LNCaP clone FGC (cell line): ENCODE measurements around the gene FUBP1.
A peak's percentile ranks its signal among the peaks of the same experiment; 100 is the strongest.

Experiments used
- DNase-seq: peaks from one replicate; pipeline ENCODE4 v3.0.0-alpha.2; 2011; ENCODE audit warnings: low read depth
- H3K4me3 ChIP-seq: 2 replicates; pipeline ENCODE4 v1.5.1; 2011; ENCODE audit warnings: mild to moderate bottlenecking, low read depth, low read length, control low read depth
- CTCF ChIP-seq: IDR thresholded peaks from 2 replicates; pipeline ENCODE4 v1.5.1; 2012; ENCODE audit warnings: mild to moderate bottlenecking; ENCODE audit not compliant: control insufficient read depth, insufficient read depth; ENCODE audit errors: extremely low read depth

Gene FUBP1

DNA sequence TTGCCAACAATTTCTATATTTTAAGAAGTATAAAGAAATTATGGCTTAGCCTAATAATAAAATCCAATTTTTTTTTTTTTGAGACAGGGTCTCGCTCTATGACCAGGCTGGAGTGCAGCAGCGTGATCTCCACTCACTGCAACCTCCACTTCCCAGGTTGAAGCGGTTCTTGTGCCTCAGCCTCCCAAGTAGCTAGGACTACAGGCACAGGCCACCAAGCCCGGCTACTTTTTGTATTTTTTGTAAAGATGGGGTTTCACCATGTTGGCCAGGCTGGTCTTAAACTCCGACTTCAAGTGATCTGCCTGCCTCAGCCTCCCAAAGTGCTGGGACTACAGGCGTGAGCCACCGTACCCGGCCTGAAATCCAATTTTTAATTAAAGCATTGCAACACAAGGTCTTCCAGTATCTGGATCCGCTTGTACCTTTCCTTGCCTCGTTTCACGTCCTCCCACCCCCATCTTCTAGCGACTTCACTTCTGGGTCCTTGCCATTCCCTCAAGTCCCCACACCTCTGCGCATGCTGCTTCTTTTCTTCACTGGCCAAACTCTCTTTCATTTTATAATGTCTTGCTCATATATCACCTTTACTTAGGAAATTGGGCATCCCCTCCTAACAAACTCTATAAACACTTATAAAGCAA lies 2.3 kb downstream of the FUBP1 start:
- DNase-seq, result no peak
- H3K4me3 ChIP-seq, result peak overlapping the region; percentile 82
- TF ChIP-seq CTCF, result no peak

- H3K4me3 ChIP-seq, result no peak overlapping the region; the same call in 1 of the 2 replicates
- no peak for DNase-seq
- TF ChIP-seq CTCF, result no peak
These were observed 3.0 kb downstream of the FUBP1 start for GRCh38 chr1:77975907-77976306.

- no peak for DNase-seq
- no peak for TF ChIP-seq CTCF
- no peak overlapping the region for H3K4me3 ChIP-seq
These were observed 3.5 kb downstream of the FUBP1 start for GRCh38 chr1:77975386-77975785.

DNA sequence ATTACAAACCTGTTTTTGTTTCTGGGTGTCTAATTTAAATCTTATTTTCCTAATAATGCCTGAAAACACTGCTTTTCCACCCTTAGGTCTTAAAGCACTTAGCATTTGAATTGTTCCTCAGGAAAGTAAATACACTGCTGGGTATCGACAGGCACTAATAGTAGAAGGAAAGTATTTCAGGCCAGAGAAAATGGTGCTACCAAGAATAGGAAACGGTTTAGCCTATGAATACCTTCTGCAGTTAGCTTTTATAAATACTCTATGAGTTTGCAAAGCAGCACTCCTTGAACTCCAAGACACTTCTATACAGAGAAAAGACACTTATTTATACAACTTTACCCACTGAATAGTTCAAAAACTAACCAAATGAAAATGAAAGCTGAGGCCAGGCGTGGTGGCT lies 6.8 kb downstream of the FUBP1 start:
- H3K4me3 ChIP-seq, result no peak overlapping the region
- DNase-seq, result no peak
- no peak for TF ChIP-seq CTCF

DNA sequence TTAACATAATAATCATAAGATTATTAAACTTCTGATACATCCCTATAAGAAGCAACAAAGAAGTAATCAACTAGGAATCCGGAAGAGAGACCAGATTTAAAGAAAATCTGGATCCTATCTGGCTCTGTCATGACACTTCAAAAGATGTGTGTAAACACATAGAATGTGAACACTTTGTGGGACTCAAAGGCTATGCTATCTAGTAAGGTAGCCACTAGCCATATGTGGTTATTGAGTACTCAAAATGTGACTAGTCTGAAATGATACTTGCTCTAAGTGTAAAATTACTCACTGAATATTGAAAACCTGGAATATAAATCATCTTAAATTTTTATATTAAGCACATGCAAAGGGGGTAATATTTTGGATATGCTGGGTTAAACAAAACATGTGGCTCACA lies 8.7 kb downstream of the FUBP1 start:
- no peak for TF ChIP-seq CTCF
- H3K4me3 ChIP-seq, result no peak overlapping the region
- DNase-seq, result no peak

- no peak for DNase-seq
- TF ChIP-seq CTCF, result no peak
These were observed 12.6 kb downstream of the FUBP1 start for GRCh38 chr1:77966291-77966690.

GRCh38 chr1:77961392-77961791 lies 17.5 kb downstream of the FUBP1 start:
- DNase-seq, result no peak
- TF ChIP-seq CTCF, result no peak
- H3K4me3 ChIP-seq, result no peak overlapping the region

More at GRCh38 chr1:77966291-77966690, 12.6 kb downstream of the FUBP1 start:
- H3K4me3 ChIP-seq, result no peak overlapping the region
